GM23338 (cell line): ENCODE measurements around the gene MVB12B. TPM values are rescaled to one million over a fixed set of nuclear protein-coding genes. Genes with fewer than 3 reads are reported as not detected.

Source experiments
- ATAC-seq: fragments of 200-7000 bp; cut with Tn5 transposase; 3 replicates; pipeline ENCODE4 v1.9.1; 2020
- DNase-seq: peaks from one replicate; pipeline ENCODE4 v3.0.0-alpha.2; 2015; ENCODE audit warnings: low spot score
- H2AFZ ChIP-seq: fragments of 200-600 bp; sonication (generic); 2 replicates; pipeline ENCODE4 v1.8.0; 2016; ENCODE audit warnings: antibody characterized with exemption, mild to moderate bottlenecking, moderate library complexity
- H3F3A ChIP-seq: fragments of 200-600 bp; sonication (generic); replicated peaks from 2 replicates; pipeline ENCODE4 v1.8.0; 2017; ENCODE audit warnings: antibody characterized with exemption, mixed run types, low read depth
- H3K27ac ChIP-seq: fragments of 200-600 bp; sonication (generic); 2 replicates; pipeline ENCODE4 v1.6.1; 2016; ENCODE audit warnings: low read depth
- H3K27me3 ChIP-seq: fragments of 200-600 bp; sonication (generic); 2 replicates; pipeline ENCODE4 v1.8.0; 2016; ENCODE audit warnings: mild to moderate bottlenecking, mixed run types, moderate library complexity; ENCODE audit not compliant: insufficient read depth
- H3K36me3 ChIP-seq: fragments of 200-600 bp; sonication (generic); 2 replicates; pipeline ENCODE4 v1.8.0; 2016; ENCODE audit warnings: mild to moderate bottlenecking; ENCODE audit not compliant: insufficient read depth
- H3K4me1 ChIP-seq: fragments of 200-600 bp; sonication (generic); 2 replicates; pipeline ENCODE4 v1.8.0; 2016; ENCODE audit warnings: mild to moderate bottlenecking, moderate library complexity; ENCODE audit not compliant: insufficient read depth
- H3K4me2 ChIP-seq: fragments of 200-600 bp; sonication (generic); 2 replicates; pipeline ENCODE4 v1.7.1; 2017; ENCODE audit warnings: mixed run types
- H3K4me3 ChIP-seq: fragments of 200-600 bp; sonication (generic); 2 replicates; pipeline ENCODE4 v1.6.1; 2016; ENCODE audit warnings: mixed run types
- H3K79me2 ChIP-seq: fragments of 200-600 bp; sonication (generic); replicated peaks from 2 replicates; pipeline ENCODE4 v1.8.0; 2017; ENCODE audit warnings: mild to moderate bottlenecking; ENCODE audit not compliant: insufficient read depth
- H3K9me2 ChIP-seq: fragments of 200-600 bp; sonication (generic); 2 replicates; pipeline ENCODE4 v1.8.0; 2017; ENCODE audit not compliant: insufficient read depth
- H4K20me1 ChIP-seq: fragments of 200-600 bp; sonication (generic); replicated peaks from 2 replicates; pipeline ENCODE4 v1.8.0; 2017; ENCODE audit warnings: mild to moderate bottlenecking; ENCODE audit not compliant: insufficient read depth
- H3K27ac Mint-ChIP-seq: 2 replicates; pipeline ENCODE4 v1.8.0; 2020; ENCODE audit warnings: inconsistent platforms, mild to moderate bottlenecking, moderate library complexity, mixed read lengths
- H3K27me3 Mint-ChIP-seq: 3 replicates; pipeline ENCODE4 v1.8.0; 2022; ENCODE audit warnings: low read depth, mild to moderate bottlenecking, moderate library complexity, mixed read lengths, inconsistent platforms; ENCODE audit not compliant: insufficient read depth, poor library complexity
- H3K36me3 Mint-ChIP-seq: 3 replicates; pipeline ENCODE4 v1.8.0; 2021; ENCODE audit warnings: low read depth, mild to moderate bottlenecking, inconsistent platforms, moderate library complexity, mixed read lengths
- H3K4me1 Mint-ChIP-seq: 3 replicates; pipeline ENCODE4 v1.8.0; 2020; ENCODE audit warnings: mild to moderate bottlenecking, inconsistent platforms, mixed read lengths
- H3K4me3 Mint-ChIP-seq: 3 replicates; pipeline ENCODE4 v1.8.0; 2021; ENCODE audit warnings: moderate library complexity, mild to moderate bottlenecking, inconsistent platforms, mixed read lengths
- H3K9me3 Mint-ChIP-seq: 3 replicates; pipeline ENCODE4 v1.8.0; 2020; ENCODE audit warnings: moderate library complexity, mild to moderate bottlenecking, inconsistent platforms, mixed read lengths
- CREB1 ChIP-seq: fragments of 250-450 bp; sonication (Bioruptor Pico); IDR thresholded peaks from 2 replicates; pipeline ENCODE4 v1.5.0; 2020; ENCODE audit warnings: low read depth, mild to moderate bottlenecking, moderate library complexity
- ETS1 ChIP-seq: IDR thresholded peaks from 2 replicates; pipeline ENCODE4 v1.6.1; 2016; ENCODE audit warnings: antibody characterized with exemption
- EZH2 ChIP-seq: fragments of 200-600 bp; sonication (generic); IDR thresholded peaks from one replicate; pipeline ENCODE4 v1.8.0; 2017; ENCODE audit warnings: antibody characterized with exemption, mild to moderate bottlenecking, low read depth; ENCODE audit not compliant: unreplicated experiment
- EZH2phosphoT487 ChIP-seq: fragments of 200-600 bp; sonication (generic); IDR thresholded peaks from one replicate; pipeline ENCODE4 v1.8.1; 2018; ENCODE audit warnings: antibody characterized with exemption; ENCODE audit not compliant: unreplicated experiment
- JUNB ChIP-seq: IDR thresholded peaks from one replicate; pipeline ENCODE4 v1.6.1; 2016; ENCODE audit warnings: antibody characterized with exemption; ENCODE audit not compliant: unreplicated experiment
- POLR2AphosphoS5 ChIP-seq: IDR thresholded peaks from 2 replicates; pipeline ENCODE4 v1.6.1; 2016; ENCODE audit warnings: antibody characterized with exemption, low read depth
- REST ChIP-seq: IDR thresholded peaks from one replicate; pipeline ENCODE4 v1.6.1; 2018; ENCODE audit warnings: antibody characterized with exemption; ENCODE audit not compliant: unreplicated experiment
- STAT1 ChIP-seq: IDR thresholded peaks from one replicate; pipeline ENCODE4 v1.6.1; 2016; ENCODE audit warnings: antibody characterized with exemption; ENCODE audit not compliant: unreplicated experiment
- ZNF114 ChIP-seq: fragments of 250-450 bp; sonication (Bioruptor Pico); IDR thresholded peaks from 2 replicates; pipeline ENCODE4 v1.5.0; 2020; ENCODE audit warnings: mild to moderate bottlenecking, moderate library complexity
- ZNF331 ChIP-seq: fragments of 250-450 bp; sonication (Bioruptor Pico); IDR thresholded peaks from 2 replicates; pipeline ENCODE4 v1.5.0; 2020; ENCODE audit warnings: low read depth, mild to moderate bottlenecking, moderate library complexity
- ZNF462 ChIP-seq: fragments of 250-450 bp; sonication (Bioruptor Pico); IDR thresholded peaks from 2 replicates; pipeline ENCODE4 v1.5.0; 2020; ENCODE audit warnings: mild to moderate bottlenecking, moderate library complexity
- polyA plus RNA-seq: library from polyadenylated mRNA; unstranded; fragments of >200 nt; fragmentation: Nextera tagmentation; extraction: Ambion mirVana; gene quantifications from 2 replicates; pipeline ENCODE4 v1.2.1, GENCODE V29; 2016
- total RNA-seq: library from RNA; depleted of rRNA; stranded (reverse); fragments of >200 nt; shearing (Covaris generic); gene quantifications from 2 replicates; pipeline ENCODE4 v1.2.3, GENCODE V29; 2014

Gene MVB12B
- total and polyA plus RNA-seq, 2 experiments from 2014 or later = 1.9 to 6.6 TPM

DNA sequence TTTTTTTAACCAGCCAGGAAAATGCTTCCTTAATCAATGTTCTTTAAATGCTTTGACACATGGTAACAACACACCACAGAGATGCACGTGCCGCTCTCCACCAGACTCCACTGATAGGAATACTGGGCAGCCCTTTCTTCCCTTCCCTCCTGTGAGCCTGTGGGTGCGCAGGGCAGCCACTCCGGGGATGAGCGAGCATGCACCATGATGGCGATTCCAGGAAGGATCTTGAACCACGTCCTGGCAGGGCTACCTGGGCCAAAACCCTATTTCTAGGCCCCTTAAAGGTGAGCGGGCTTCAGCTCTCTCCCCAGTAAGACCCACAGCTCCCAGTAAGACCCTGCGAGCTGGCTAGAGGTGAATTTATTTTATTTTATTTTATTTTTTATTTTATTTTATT, 128.2 kb downstream of the MVB12B start:
- Mint-ChIP-seq H3K27me3 (peaks cover 2% of the 10 kb centered on the region), H3K4me3 (no peak overlapping the region), H3K4me1 (peaks cover 12% of the 10 kb centered on the region), H3K36me3 (no peaks in the 10 kb centered on the region), H3K9me3 (no peaks in the 10 kb centered on the region), H3K27ac (no peak overlapping the region)
- Histone ChIP-seq H3K27me3 (no peaks in the 10 kb centered on the region), H3K4me3 (no peak overlapping the region), H3K9me2 (no peaks in the 10 kb centered on the region), H4K20me1 (no peaks in the 10 kb centered on the region), H3K4me2 (no peak overlapping the region), H3K27ac (no peak overlapping the region), H2AFZ (no peak overlapping the region), H3K79me2 (no peaks in the 10 kb centered on the region), H3K4me1 (no peaks in the 10 kb centered on the region), H3F3A (no peaks in the 10 kb centered on the region), H3K36me3 (no peaks in the 10 kb centered on the region)
- no peak for DNase-seq
- no peak for ATAC-seq
- TF ChIP-seq ZNF114 (CRISPR knock-in tag) (no peak), EZH2 (no peak), CREB1 (CRISPR knock-in tag) (no peak), ZNF331 (no peak), POLR2AphosphoS5 (no peak), EZH2phosphoT487 (no peak), STAT1 (no peak), JUNB (no peak)

DNA sequence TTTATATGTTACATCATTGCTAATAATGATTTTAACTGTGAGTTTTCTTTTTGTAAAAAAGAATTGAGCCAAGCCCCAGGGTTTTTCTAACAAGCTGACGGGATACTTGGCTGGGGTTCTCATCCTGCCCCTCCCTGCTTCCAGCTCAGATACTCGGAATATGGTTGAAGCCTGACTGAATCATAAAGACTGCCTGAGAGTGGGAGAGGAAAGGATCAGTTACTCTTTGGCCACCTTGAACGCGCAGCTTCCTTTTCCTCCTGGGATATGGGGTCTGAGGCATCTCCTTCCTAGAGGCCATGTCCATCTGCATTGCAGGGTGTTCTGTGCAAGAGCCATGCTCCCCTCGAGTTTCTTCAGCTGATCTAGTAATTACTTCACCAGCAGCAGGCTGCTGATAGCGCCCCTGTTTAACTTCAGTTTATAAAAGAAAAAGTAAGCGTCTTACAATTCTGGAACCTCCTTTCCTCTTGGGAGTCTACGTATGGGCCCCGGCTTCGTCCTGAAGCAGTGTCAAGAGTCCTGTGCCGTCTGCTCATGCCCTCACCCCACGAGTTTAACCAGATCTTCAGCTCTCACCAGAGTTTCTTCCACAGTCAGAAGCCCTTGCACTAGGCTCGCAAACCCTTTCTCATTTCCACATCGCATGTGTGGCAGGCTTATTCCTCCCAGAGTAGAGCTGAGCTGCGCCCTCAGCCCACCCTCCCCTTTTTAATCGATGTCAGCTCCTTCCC, 130.0 kb downstream of the MVB12B start:
- Histone ChIP-seq H3K4me2 (no peak overlapping the region), H3K27me3 (no peaks in the 10 kb centered on the region), H3K9me2 (no peaks in the 10 kb centered on the region), H2AFZ (no peak overlapping the region), H3K4me3 (no peak overlapping the region), H3K36me3 (no peaks in the 10 kb centered on the region), H3F3A (no peaks in the 10 kb centered on the region), H4K20me1 (no peaks in the 10 kb centered on the region), H3K4me1 (no peaks in the 10 kb centered on the region), H3K79me2 (no peaks in the 10 kb centered on the region), H3K27ac (no peak overlapping the region)
- H3K27me3 Mint-ChIP-seq = peaks cover 2% of the 10 kb centered on the region
- H3K27ac Mint-ChIP-seq = no peak overlapping the region
- H3K9me3 Mint-ChIP-seq = no peaks in the 10 kb centered on the region
- no peaks in the 10 kb centered on the region for H3K36me3 Mint-ChIP-seq
- no peak for DNase-seq
- ATAC-seq = no peak
- peaks cover 12% of the 10 kb centered on the region for H3K4me1 Mint-ChIP-seq
- H3K4me3 Mint-ChIP-seq = no peak overlapping the region
- TF ChIP-seq STAT1 = no peak
- TF ChIP-seq ZNF331 = no peak
- no peak for TF ChIP-seq ZNF114 (CRISPR knock-in tag)
- no peak for TF ChIP-seq REST
- no peak for TF ChIP-seq POLR2AphosphoS5
- TF ChIP-seq EZH2phosphoT487 = no peak
- TF ChIP-seq ZNF462 = no peak
- TF ChIP-seq ETS1 = no peak
